Activated CD4-positive, alpha-beta memory T cell treated with anti-CD3 and anti-CD28 coated beads, Interleukin-2, amount 10 ng/mL, durations not matched to agents 7 days and 5 days (primary cell): Measurements from ENCODE around the gene PCSK7. TPM values are rescaled to one million over a fixed set of nuclear protein-coding genes. Genes with fewer than 3 reads are reported as not detected.
"Not testable (repeated sequence)": the region's sequence is repeated elsewhere in the genome, so short reads cannot be mapped to it uniquely, and the experiment has no call there.

ENCODE experiments used
- CTCF ChIA-PET: fragments of 350-600 bp; sonication (Branson Sonifier 250); formaldehyde crosslinking; loops from one replicate; lab custom pipeline; 2021; ENCODE audit warnings: antibody characterized with exemption, inconsistent platforms; lab: Charles Lee
- POLR2A ChIA-PET: fragments of 350-600 bp; sonication (Branson Sonifier 250); formaldehyde crosslinking; loops from one replicate; lab custom pipeline; 2021; ENCODE audit warnings: antibody characterized with exemption; lab: Charles Lee
- DNase-seq: peaks from one replicate; pipeline ENCODE4 v3.0.0-alpha.2; 2020
- H3K27ac Mint-ChIP-seq: one replicate; pipeline ENCODE4 v1.8.0; 2021; ENCODE audit warnings: mild to moderate bottlenecking, mixed read lengths
- H3K27me3 Mint-ChIP-seq: one replicate; pipeline ENCODE4 v1.8.0; 2021; ENCODE audit warnings: mixed read lengths
- H3K36me3 Mint-ChIP-seq: one replicate; pipeline ENCODE4 v1.8.0; 2021; ENCODE audit warnings: low read depth, mixed read lengths
- H3K4me1 Mint-ChIP-seq: one replicate; pipeline ENCODE4 v1.8.0; 2021; ENCODE audit warnings: mixed read lengths
- H3K4me3 Mint-ChIP-seq: one replicate; pipeline ENCODE4 v1.8.0; 2021; ENCODE audit warnings: mild to moderate bottlenecking, mixed read lengths
- H3K9me3 Mint-ChIP-seq: one replicate; pipeline ENCODE4 v1.8.0; 2021; ENCODE audit warnings: mixed read lengths
- total RNA-seq, 2 experiments: library from RNA; stranded (reverse); gene quantifications; one replicate each; pipeline ENCODE4 v1.2.3, GENCODE V29; 2021

PCSK7 gene, protein sequence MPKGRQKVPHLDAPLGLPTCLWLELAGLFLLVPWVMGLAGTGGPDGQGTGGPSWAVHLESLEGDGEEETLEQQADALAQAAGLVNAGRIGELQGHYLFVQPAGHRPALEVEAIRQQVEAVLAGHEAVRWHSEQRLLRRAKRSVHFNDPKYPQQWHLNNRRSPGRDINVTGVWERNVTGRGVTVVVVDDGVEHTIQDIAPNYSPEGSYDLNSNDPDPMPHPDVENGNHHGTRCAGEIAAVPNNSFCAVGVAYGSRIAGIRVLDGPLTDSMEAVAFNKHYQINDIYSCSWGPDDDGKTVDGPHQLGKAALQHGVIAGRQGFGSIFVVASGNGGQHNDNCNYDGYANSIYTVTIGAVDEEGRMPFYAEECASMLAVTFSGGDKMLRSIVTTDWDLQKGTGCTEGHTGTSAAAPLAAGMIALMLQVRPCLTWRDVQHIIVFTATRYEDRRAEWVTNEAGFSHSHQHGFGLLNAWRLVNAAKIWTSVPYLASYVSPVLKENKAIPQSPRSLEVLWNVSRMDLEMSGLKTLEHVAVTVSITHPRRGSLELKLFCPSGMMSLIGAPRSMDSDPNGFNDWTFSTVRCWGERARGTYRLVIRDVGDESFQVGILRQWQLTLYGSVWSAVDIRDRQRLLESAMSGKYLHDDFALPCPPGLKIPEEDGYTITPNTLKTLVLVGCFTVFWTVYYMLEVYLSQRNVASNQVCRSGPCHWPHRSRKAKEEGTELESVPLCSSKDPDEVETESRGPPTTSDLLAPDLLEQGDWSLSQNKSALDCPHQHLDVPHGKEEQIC
- total RNA-seq: 100 to 1,000 TPM; 181 to 182 TPM

DNA sequence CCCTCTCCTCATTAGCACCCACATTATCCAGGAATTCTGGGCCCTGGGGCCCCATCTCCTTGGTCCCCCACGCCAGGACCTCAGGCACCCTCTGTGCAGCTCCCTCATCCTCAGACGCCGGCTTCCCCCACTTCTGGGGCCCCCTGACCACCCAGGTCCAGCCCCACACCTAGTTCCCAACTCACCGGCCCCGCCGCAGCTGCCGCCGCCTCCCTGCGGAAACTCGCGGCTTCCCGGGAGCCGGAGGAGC is at the start of gene PCSK7:
TSS of gene PCSK7 (minus strand) at position 232 of the 250 bp plus-strand sequence. CDS start 2,229 bp downstream, outside the sequence.
- no peaks in the 10 kb centered on the region for H3K9me3 Mint-ChIP-seq
- peak within 1 kb of the TSS; percentile 100 for H3K27ac Mint-ChIP-seq
- ChIA-PET POLR2A (interaction anchor here (0.6 to 4.7 kb wide), 16 partner anchors 11 to 1168 kb away, joined by 3 to 55 read pairs (median 5); partner anchors contain the start of genes CEP164, IL10RA, PAFAH1B2 and SIDT2), CTCF (interaction anchor here (0.9 to 9.9 kb wide), 8 partner anchors 9 to 378 kb away, joined by 3 to 95 read pairs (median 4); partner anchors contain the start of genes CEP164 and SIDT2)
- H3K27me3 Mint-ChIP-seq: no peaks in the 10 kb centered on the region
- peak; percentile 73 for DNase-seq
- peaks cover 48% of the 10 kb centered on the region for H3K36me3 Mint-ChIP-seq
- peak within 1 kb of the TSS; percentile 100 for H3K4me3 Mint-ChIP-seq
- peaks cover 47% of the 10 kb centered on the region for H3K4me1 Mint-ChIP-seq

DNA sequence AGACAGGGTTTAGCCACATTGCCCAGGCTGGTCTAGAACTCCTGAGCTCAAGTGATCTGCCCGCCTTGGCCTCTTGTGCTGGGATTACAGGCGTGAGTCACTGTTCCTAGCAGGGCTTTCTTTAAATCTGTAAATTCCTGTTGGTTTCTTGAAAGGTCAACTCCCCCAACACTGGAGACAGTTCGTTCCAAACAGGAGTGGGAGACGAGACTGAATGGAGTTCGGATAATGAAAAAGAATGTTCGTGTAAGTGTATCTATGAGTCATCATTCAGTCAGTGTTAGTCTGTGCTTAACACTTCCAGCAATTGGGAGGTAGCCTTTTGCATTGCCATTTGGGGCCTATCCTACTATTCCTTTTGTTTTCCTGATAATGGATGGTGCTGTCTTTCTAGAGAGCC is 49.3 kb upstream of the PCSK7 start:
- ChIA-PET POLR2A (interaction anchor here (0.9 to 4.7 kb wide), 2 partner anchors 46 to 50 kb away, joined by 3 to 29 read pairs; partner anchors contain the start of genes CEP164 and PCSK7), CTCF (interaction anchor here (1.0 to 1.9 kb wide), 2 partner anchors 54 to 65 kb away, joined by 3 to 7 read pairs; no protein-coding TSS in a partner anchor)
- Mint-ChIP-seq H3K4me1 (peaks cover 33% of the 10 kb centered on the region), H3K4me3 (no peak overlapping the region), H3K27me3 (no peaks in the 10 kb centered on the region), H3K9me3 (no peaks in the 10 kb centered on the region), H3K36me3 (peaks cover 32% of the 10 kb centered on the region), H3K27ac (no peak overlapping the region)
- no peak for DNase-seq

DNA sequence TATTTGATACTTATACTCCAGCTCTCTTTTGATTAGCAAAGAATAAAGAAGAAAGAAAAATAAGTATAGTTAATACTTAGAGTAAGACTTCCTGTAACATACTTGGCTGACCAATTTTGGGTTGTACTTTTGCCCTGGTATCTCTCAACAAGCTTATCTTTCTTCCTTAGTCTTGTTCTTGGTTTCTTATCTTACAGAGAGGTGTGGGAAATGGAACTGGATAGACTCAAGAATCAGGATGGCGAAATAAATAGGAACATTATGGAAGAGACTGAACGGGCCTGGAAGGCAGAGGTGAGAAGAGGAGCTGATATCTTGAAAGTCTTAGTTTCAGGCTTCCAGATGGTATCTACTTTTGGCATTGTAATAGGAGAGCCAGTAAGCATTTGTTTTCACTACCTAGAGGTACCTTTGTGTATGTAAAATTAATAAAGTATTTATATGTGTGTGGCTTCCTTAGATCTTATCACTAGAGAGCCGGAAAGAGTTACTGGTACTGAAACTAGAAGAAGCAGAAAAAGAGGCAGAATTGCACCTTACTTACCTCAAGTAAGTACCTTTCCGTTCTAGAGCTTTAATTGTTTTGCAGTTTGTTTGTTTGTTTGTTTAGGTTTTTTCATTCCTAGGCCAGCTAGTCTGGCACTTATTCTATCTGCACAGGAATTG is 48.0 kb upstream of the PCSK7 start:
- ChIA-PET CTCF (interaction anchor here (1.8 to 1.9 kb wide), 2 partner anchors 49 to 53 kb away, joined by 5 to 7 read pairs; no protein-coding TSS in a partner anchor), POLR2A (interaction anchor here (0.7 to 4.7 kb wide), 5 partner anchors 22 to 49 kb away, joined by 3 to 29 read pairs (median 4); partner anchors contain the start of gene PCSK7)
- Mint-ChIP-seq H3K9me3 (no peaks in the 10 kb centered on the region), H3K27me3 (no peaks in the 10 kb centered on the region), H3K36me3 (peaks cover 40% of the 10 kb centered on the region), H3K27ac (peak overlapping the region; percentile 94), H3K4me1 (peaks cover 45% of the 10 kb centered on the region), H3K4me3 (peak overlapping the region; percentile 57)
- no peak for DNase-seq

DNA sequence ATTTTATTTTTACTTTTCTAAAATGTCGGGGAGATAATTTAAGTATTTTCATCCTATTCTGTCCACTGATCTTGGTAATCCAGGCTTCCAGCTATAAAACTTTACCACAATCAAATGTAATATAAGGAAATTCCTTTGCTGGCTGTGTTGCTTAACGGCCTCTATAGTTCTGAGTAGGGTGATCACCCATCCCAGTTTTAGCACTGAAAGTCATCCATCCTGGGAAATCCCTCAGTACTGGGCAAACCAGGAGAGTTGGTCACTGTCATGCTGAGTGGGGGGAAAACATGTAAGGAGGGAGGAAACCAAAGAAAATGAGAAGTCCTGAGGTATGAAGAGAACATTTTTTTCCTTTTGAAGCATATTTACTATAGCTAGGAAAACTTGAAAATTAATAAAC is 46.5 kb upstream of the PCSK7 start:
- no peak overlapping the region for H3K4me3 Mint-ChIP-seq
- no peak for DNase-seq
- ChIA-PET POLR2A (interaction anchor here (4.7 kb wide), 1 partner anchor 48 kb away, joined by 29 read pairs; the partner anchor contains the start of gene PCSK7), CTCF (interaction anchor here (0.7 to 1.8 kb wide), 2 partner anchors 47 to 54 kb away, joined by 3 to 5 read pairs; no protein-coding TSS in a partner anchor)
- H3K27ac Mint-ChIP-seq: peak overlapping the region; percentile 11
- no peaks in the 10 kb centered on the region for H3K27me3 Mint-ChIP-seq
- H3K36me3 Mint-ChIP-seq: peaks cover 41% of the 10 kb centered on the region
- H3K9me3 Mint-ChIP-seq: peaks cover 5% of the 10 kb centered on the region
- peaks cover 50% of the 10 kb centered on the region for H3K4me1 Mint-ChIP-seq

DNA sequence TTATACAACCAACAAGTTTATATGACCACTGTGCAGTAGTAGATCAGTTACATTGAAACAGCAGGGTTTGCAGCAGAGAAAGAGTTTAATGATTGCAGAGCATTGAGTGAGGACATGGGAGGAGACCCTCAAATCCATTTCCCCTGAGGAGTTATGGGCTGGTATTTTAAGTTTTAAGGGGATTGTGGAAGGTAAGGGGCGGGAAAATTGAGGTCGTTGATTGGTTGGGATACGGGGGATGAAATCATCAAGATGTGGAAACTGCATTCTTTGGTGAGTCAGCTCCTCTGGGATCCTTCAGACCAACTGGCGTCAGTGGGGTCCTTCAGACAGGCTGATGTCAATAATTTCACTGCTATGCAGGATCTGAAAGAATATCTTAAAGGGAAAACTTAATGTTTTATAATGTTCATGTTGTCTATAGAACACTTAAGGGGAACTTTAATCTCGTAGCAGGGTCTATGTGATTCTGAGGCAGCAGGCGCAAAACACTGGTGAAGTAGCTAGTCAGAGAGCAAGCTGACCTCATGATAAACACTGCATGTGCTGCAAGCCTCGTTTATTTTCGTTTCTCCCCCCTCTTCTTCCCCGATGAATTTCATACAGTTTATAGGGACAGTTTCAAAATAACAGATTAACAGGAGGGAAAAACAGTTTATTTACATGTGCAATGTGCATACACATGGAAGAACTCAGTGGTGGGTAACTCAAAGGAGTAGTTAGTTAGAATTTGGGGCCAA is 41.8 kb upstream of the PCSK7 start:
- no peak for DNase-seq
- ChIA-PET CTCF (interaction anchor here (0.7 kb wide), 1 partner anchor 52 kb away, joined by 3 read pairs; no protein-coding TSS in a partner anchor), POLR2A (interaction anchor here (0.6 kb wide), 1 partner anchor 130 kb away, joined by 3 read pairs; the partner anchor contains the start of gene PAFAH1B2)
- H3K36me3 Mint-ChIP-seq: peaks cover 32% of the 10 kb centered on the region
- H3K27me3 Mint-ChIP-seq: no peaks in the 10 kb centered on the region
- peaks cover 23% of the 10 kb centered on the region for H3K4me1 Mint-ChIP-seq
- no peak overlapping the region for H3K4me3 Mint-ChIP-seq
- H3K27ac Mint-ChIP-seq: no peak overlapping the region
- H3K9me3 Mint-ChIP-seq: peaks cover 9% of the 10 kb centered on the region

DNA sequence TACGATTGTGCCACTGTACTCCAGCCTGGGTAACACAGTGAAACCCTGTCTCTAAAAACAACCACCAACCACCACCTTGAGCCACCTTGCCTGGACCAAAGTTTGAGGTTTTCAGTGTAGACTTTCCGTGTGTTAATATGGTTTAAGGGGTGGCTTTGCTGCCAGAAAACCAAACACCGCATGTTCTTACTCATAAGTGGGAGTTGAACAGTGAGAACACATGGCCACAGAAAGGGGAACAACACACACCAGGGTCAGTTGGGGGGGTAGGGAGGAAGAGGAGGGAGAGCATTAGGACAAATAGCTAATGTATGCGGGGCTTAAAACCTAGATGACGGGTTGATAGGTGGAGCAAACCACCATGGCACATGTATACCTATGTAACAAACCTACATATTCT is 40.3 kb upstream of the PCSK7 start:
- H3K27me3 Mint-ChIP-seq, H3K9me3 Mint-ChIP-seq, H3K4me3 Mint-ChIP-seq, POLR2A ChIA-PET, DNase-seq, H3K27ac Mint-ChIP-seq: not testable (repeated sequence)
- Mint-ChIP-seq H3K4me1 (peaks cover 18% of the 10 kb centered on the region), H3K36me3 (peaks cover 34% of the 10 kb centered on the region)
- CTCF ChIA-PET: interaction anchor here (1.2 kb wide), 1 partner anchor 154 kb away, joined by 3 read pairs; no protein-coding TSS in a partner anchor

DNA sequence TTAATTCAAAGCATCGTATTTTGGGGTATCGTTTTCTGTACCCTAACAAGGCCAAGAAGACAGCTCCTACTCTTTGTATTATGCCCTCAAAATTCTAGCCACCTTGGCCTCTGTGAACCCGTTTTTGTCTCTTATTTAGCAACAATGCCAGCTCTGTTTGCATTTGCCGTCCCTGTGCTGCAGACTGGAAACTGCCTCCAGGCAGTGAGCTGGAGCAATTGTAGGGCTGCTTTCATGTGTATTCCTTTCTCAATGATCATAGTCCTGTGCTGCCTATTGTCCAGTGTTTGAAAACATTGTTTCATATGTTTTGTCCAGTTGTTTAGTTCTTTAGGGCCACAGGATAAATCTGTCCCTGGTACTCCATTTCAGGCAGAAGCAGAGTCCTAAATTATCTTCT is 39.3 kb upstream of the PCSK7 start:
- peaks cover 9% of the 10 kb centered on the region for H3K9me3 Mint-ChIP-seq
- H3K27me3 Mint-ChIP-seq: no peaks in the 10 kb centered on the region
- no peak for DNase-seq
- ChIA-PET CTCF (interaction anchor here (1.2 kb wide), 1 partner anchor 155 kb away, joined by 3 read pairs; no protein-coding TSS in a partner anchor), POLR2A (no interaction called here)
- H3K4me1 Mint-ChIP-seq: peaks cover 18% of the 10 kb centered on the region
- no peak overlapping the region for H3K27ac Mint-ChIP-seq
- H3K36me3 Mint-ChIP-seq: peaks cover 34% of the 10 kb centered on the region
- no peak overlapping the region for H3K4me3 Mint-ChIP-seq

DNA sequence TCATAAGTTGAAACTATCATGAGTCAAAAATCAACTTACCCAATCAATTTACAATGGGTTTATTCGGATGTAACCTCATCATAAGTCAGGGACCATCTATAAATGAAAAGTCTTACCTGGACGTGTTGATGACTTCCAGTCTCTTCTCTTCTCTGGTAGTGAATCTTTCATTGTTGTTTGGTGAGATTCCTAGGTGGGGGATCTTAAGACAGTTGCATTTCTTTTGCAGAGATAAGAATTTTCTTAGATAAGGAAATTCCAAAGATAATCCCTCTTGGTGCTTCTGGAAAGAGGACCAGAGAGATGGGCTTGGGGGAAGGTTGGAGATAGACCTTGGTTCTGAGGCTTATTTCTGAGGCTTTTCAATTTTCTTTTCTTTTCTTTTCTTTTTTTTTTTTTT is 38.0 kb upstream of the PCSK7 start:
- Mint-ChIP-seq H3K4me3 (no peak overlapping the region), H3K36me3 (peaks cover 29% of the 10 kb centered on the region), H3K27ac (no peak overlapping the region), H3K9me3 (peaks cover 9% of the 10 kb centered on the region), H3K4me1 (peaks cover 7% of the 10 kb centered on the region), H3K27me3 (no peaks in the 10 kb centered on the region)
- no peak for DNase-seq
- POLR2A ChIA-PET: no interaction called here
- CTCF ChIA-PET: no interaction called here

DNA sequence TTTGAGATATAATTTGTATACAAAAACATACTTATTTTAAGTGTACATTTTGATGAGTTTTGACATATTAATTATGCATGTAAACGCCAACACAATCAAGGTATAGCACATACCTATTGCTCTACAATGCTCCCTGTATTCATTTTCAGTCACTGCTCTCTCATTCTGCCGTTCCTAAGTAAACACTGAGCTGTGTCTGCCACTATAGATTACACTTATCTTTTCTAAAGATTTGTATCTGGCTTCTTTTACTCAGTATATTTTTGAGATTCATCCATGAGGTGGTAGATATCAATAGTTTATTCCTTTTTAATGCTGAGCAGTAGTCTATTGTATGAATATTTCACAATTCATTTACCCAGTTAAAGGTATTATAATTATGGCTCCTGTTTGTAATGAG is 33.9 kb upstream of the PCSK7 start:
- CTCF ChIA-PET: no interaction called here
- Mint-ChIP-seq H3K4me3 (no peak overlapping the region), H3K9me3 (no peaks in the 10 kb centered on the region), H3K27ac (no peak overlapping the region), H3K4me1 (no peaks in the 10 kb centered on the region), H3K36me3 (peaks cover 14% of the 10 kb centered on the region), H3K27me3 (no peaks in the 10 kb centered on the region)
- POLR2A ChIA-PET: no interaction called here
- DNase-seq: no peak

DNA sequence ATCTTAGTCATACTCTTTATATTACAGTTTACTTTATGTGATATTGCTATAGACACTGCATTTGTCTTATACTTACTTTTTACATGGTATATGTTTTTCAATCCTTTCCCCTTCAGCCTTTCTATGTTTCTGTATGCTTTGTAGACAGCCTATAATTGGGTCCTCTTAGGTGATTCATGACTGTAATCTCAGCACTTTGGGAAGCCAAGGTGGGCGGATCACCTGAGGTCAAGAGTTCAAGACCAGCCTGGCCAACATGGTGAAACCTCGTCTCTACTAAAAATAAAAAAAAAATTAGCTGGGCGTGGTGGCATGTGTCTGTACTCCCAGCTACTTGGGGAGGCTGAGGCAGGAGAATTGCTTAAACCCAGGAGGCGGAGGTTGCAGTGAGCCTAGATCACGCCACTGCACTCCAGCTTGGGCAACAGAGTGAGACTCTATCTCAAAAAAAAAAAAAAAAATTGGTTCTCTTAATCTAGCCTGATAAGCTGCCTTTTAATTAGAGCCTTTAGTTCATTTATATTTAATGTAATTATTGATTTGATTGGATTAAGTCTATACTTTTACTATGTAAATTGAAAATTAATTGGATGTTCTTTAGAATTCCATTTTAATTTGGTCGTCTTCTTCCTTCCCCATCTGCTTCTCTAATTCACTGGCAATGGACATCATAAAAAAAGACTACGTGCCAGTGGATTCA is 32.9 kb upstream of the PCSK7 start:
- H3K27me3 Mint-ChIP-seq, DNase-seq, H3K4me3 Mint-ChIP-seq, H3K4me1 Mint-ChIP-seq, H3K9me3 Mint-ChIP-seq, H3K27ac Mint-ChIP-seq, CTCF ChIA-PET: not testable (repeated sequence)
- peaks cover 14% of the 10 kb centered on the region for H3K36me3 Mint-ChIP-seq
- POLR2A ChIA-PET: interaction anchor here (0.6 kb wide), 1 partner anchor 1011 kb away, joined by 3 read pairs; no protein-coding TSS in a partner anchor

DNA sequence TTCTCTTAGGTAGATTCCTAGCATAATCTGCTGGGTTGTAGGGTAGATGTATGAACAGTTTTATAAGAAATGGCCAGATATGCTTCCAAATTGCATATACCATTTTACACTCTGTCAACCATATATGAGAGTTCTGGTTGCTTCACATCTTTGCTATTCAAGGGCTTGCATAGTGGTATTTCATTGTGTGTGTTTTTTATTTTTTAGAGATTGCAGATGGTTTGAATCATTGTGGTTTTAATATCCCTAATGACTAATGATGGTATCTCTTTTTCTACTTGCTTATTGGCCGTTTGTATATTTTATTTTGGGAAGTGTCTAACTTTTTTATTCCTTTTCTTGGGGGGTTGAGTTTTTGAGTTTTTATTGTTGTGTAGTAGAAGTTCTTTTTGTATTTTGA is 27.5 kb upstream of the PCSK7 start:
- H3K9me3 Mint-ChIP-seq: no peaks in the 10 kb centered on the region
- ChIA-PET POLR2A (no interaction called here), CTCF (no interaction called here)
- H3K36me3 Mint-ChIP-seq: peaks cover 13% of the 10 kb centered on the region
- H3K4me1 Mint-ChIP-seq: peaks cover 4% of the 10 kb centered on the region
- no peak overlapping the region for H3K4me3 Mint-ChIP-seq
- H3K27me3 Mint-ChIP-seq: no peaks in the 10 kb centered on the region
- no peak overlapping the region for H3K27ac Mint-ChIP-seq
- no peak for DNase-seq
